GM23338 (cell line): ENCODE data around the gene KRTAP10-6.

ENCODE experiments used
- CREB1 ChIP-seq: fragments of 250-450 bp; sonication (Bioruptor Pico); IDR thresholded peaks from 2 replicates; pipeline ENCODE4 v1.5.0; 2020; ENCODE audit warnings: low read depth, mild to moderate bottlenecking, moderate library complexity
- CTCF ChIP-seq, 2 experiments: fragments of 200-600 bp in 1 of 2; sonication (generic) in 1 of 2; conservative IDR thresholded peaks; 2 replicates each; pipeline versions ENCODE4 v1.5.1 to v1.6.1; 2016 to 2017; ENCODE audit warnings: antibody characterized with exemption in 2 of 2, low read depth in 2 of 2, mild to moderate bottlenecking in 2 of 2, moderate library complexity in 1 of 2
- EZH2 ChIP-seq: fragments of 200-600 bp; sonication (generic); IDR thresholded peaks from one replicate; pipeline ENCODE4 v1.8.0; 2017; ENCODE audit warnings: antibody characterized with exemption, mild to moderate bottlenecking, low read depth; ENCODE audit not compliant: unreplicated experiment
- EZH2phosphoT487 ChIP-seq: fragments of 200-600 bp; sonication (generic); IDR thresholded peaks from one replicate; pipeline ENCODE4 v1.8.1; 2018; ENCODE audit warnings: antibody characterized with exemption; ENCODE audit not compliant: unreplicated experiment
- JUNB ChIP-seq: IDR thresholded peaks from one replicate; pipeline ENCODE4 v1.6.1; 2016; ENCODE audit warnings: antibody characterized with exemption; ENCODE audit not compliant: unreplicated experiment
- POLR2AphosphoS5 ChIP-seq: IDR thresholded peaks from 2 replicates; pipeline ENCODE4 v1.6.1; 2016; ENCODE audit warnings: antibody characterized with exemption, low read depth
- REST ChIP-seq: IDR thresholded peaks from one replicate; pipeline ENCODE4 v1.6.1; 2018; ENCODE audit warnings: antibody characterized with exemption; ENCODE audit not compliant: unreplicated experiment

GRCh38 chr21:44630440-44630839, 38.1 kb upstream of the KRTAP10-6 start:
- no peak for TF ChIP-seq CTCF (conservative IDR thresholded peaks at IDR 0.05; ENCODE audit: low read depth in 2 of 2)
- no peak for TF ChIP-seq EZH2
- no peak for TF ChIP-seq POLR2AphosphoS5
- no peak for TF ChIP-seq REST
- TF ChIP-seq EZH2phosphoT487 = no peak
- no peak for TF ChIP-seq JUNB
- no peak for TF ChIP-seq CREB1 (CRISPR knock-in tag)
